Measurements from ENCODE around the gene CRACR2B. TPM values are rescaled to one million over a fixed set of nuclear protein-coding genes. Genes with fewer than 3 reads are reported as not detected.

The CRACR2B gene
- total and polyA plus RNA-seq, 2 of the 13 experiments (the other 11 are each of a cell fraction or from before 2014, with no cell fraction given) = 14.9 to 21.0 TPM

DNA sequence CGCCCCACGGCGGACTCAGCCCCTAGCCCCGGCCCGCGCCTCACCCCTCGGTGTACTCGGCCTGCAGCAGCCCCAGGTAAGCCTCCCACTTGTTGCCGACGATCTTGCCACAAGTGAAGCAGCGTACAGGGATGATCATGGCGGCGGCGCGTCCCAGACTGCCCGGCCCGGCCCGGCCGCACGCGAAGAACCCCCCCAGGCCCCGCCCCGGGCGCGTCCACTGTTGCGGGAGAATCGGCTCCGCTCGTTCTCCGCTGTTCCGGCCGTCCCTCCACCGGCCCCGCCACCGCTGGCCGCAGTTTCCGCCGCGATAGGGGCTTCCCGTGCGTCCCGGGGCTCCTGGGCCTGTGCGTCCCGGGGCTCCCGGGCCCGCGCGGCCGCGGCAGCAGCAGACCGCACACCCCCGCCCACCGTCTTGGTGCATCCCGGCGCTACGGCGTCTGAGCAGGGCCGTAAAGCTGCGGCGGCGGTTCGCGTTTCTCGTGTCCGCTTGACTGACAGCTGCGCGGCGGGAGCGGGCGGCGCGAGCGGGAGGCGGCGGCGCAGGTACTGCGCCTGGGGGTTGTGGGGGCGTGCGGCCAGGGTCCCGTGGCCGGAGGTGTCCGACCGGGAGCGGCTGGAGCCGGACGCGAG is 14.8 kb downstream of the CRACR2B start, which contains the start of the genes POLR2L and TSPAN4 (continued):
- TF ChIP-seq, protein P1, sequence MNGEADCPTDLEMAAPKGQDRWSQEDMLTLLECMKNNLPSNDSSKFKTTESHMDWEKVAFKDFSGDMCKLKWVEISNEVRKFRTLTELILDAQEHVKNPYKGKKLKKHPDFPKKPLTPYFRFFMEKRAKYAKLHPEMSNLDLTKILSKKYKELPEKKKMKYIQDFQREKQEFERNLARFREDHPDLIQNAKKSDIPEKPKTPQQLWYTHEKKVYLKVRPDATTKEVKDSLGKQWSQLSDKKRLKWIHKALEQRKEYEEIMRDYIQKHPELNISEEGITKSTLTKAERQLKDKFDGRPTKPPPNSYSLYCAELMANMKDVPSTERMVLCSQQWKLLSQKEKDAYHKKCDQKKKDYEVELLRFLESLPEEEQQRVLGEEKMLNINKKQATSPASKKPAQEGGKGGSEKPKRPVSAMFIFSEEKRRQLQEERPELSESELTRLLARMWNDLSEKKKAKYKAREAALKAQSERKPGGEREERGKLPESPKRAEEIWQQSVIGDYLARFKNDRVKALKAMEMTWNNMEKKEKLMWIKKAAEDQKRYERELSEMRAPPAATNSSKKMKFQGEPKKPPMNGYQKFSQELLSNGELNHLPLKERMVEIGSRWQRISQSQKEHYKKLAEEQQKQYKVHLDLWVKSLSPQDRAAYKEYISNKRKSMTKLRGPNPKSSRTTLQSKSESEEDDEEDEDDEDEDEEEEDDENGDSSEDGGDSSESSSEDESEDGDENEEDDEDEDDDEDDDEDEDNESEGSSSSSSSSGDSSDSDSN (CRISPR knock-in tag; IDR thresholded peaks at IDR 0.05) = peak; percentile 74; the same call in 1 of the 2 replicates
- TF ChIP-seq ZKSCAN5 (CRISPR knock-in tag; IDR thresholded peaks at IDR 0.05) (no peak), TCF7L2 (IDR thresholded peaks at IDR 0.05; ENCODE audit: low read depth, low read length) (no peak), MAZ (IDR thresholded peaks at IDR 0.05; ENCODE audit: borderline replicate concordance, low read depth, low read length) (0 out of 2 replicates have a peak, but pooled peaks have one; percentile 49), MAZ (CRISPR knock-in tag; IDR thresholded peaks at IDR 0.05; ENCODE audit: low read depth) (peak; percentile 79), NR3C1 (CRISPR knock-in tag; IDR thresholded peaks at IDR 0.05) (no peak), ZNF136 (CRISPR knock-in tag; IDR thresholded peaks at IDR 0.05; ENCODE audit: low read depth) (no peak), ZNF20 (CRISPR knock-in tag; IDR thresholded peaks at IDR 0.05) (no peak), KDM3A (CRISPR knock-in tag; IDR thresholded peaks at IDR 0.05; ENCODE audit: low read depth) (0 out of 2 replicates have a peak, but pooled peaks have one; percentile 8), ZIK1 (CRISPR knock-in tag; IDR thresholded peaks at IDR 0.05; ENCODE audit: borderline replicate concordance, low read depth) (no peak), ZNF10 (CRISPR knock-in tag; IDR thresholded peaks at IDR 0.05; ENCODE audit: borderline replicate concordance, low read depth) (no peak), TGIF2 (CRISPR knock-in tag; IDR thresholded peaks at IDR 0.05) (peak; percentile 99), ZSCAN30 (CRISPR knock-in tag; IDR thresholded peaks at IDR 0.05) (no peak; the same call in 1 of the 2 replicates), KLF12 (CRISPR knock-in tag; IDR thresholded peaks at IDR 0.05; ENCODE audit: borderline replicate concordance) (peak; percentile 62; the same call in 1 of the 2 replicates), KLF15 (CRISPR knock-in tag; IDR thresholded peaks at IDR 0.05; ENCODE audit: borderline replicate concordance) (no peak), ZNF878 (CRISPR knock-in tag; IDR thresholded peaks at IDR 0.05) (no peak), PLRG1 (conservative IDR thresholded peaks at IDR 0.05) (no peak), ZZZ3 (CRISPR knock-in tag; IDR thresholded peaks at IDR 0.05; ENCODE audit: borderline replicate concordance) (no peak), ELF4 (CRISPR knock-in tag; IDR thresholded peaks at IDR 0.05; ENCODE audit: borderline replicate concordance) (no peak), NFYB (CRISPR knock-in tag; IDR thresholded peaks at IDR 0.05) (no peak)
- TF ChIP-seq, protein P2, sequence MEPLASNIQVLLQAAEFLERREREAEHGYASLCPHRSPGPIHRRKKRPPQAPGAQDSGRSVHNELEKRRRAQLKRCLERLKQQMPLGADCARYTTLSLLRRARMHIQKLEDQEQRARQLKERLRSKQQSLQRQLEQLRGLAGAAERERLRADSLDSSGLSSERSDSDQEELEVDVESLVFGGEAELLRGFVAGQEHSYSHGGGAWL (CRISPR knock-in tag; IDR thresholded peaks at IDR 0.05) = 0 out of 2 replicates have a peak, but pooled peaks have one; percentile 38
- TF ChIP-seq, protein P3, sequence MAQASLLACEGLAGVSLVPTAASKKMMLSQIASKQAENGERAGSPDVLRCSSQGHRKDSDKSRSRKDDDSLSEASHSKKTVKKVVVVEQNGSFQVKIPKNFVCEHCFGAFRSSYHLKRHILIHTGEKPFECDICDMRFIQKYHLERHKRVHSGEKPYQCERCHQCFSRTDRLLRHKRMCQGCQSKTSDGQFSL (CRISPR knock-in tag; IDR thresholded peaks at IDR 0.05) = peak; percentile 78
- TF ChIP-seq, protein P4, sequence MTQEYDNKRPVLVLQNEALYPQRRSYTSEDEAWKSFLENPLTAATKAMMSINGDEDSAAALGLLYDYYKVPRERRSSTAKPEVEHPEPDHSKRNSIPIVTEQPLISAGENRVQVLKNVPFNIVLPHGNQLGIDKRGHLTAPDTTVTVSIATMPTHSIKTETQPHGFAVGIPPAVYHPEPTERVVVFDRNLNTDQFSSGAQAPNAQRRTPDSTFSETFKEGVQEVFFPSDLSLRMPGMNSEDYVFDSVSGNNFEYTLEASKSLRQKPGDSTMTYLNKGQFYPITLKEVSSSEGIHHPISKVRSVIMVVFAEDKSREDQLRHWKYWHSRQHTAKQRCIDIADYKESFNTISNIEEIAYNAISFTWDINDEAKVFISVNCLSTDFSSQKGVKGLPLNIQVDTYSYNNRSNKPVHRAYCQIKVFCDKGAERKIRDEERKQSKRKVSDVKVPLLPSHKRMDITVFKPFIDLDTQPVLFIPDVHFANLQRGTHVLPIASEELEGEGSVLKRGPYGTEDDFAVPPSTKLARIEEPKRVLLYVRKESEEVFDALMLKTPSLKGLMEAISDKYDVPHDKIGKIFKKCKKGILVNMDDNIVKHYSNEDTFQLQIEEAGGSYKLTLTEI (CRISPR knock-in tag; conservative IDR thresholded peaks at IDR 0.05) = no peak
- TF ChIP-seq, protein P5, sequence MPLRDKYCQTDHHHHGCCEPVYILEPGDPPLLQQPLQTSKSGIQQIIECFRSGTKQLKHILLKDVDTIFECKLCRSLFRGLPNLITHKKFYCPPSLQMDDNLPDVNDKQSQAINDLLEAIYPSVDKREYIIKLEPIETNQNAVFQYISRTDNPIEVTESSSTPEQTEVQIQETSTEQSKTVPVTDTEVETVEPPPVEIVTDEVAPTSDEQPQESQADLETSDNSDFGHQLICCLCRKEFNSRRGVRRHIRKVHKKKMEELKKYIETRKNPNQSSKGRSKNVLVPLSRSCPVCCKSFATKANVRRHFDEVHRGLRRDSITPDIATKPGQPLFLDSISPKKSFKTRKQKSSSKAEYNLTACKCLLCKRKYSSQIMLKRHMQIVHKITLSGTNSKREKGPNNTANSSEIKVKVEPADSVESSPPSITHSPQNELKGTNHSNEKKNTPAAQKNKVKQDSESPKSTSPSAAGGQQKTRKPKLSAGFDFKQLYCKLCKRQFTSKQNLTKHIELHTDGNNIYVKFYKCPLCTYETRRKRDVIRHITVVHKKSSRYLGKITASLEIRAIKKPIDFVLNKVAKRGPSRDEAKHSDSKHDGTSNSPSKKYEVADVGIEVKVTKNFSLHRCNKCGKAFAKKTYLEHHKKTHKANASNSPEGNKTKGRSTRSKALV (CRISPR knock-in tag; IDR thresholded peaks at IDR 0.05) = no peak

All from HepG2 (cell line).